ENCODE measurements around the gene ANKDD1A.

- no peak for TF ChIP-seq CTCF (IDR thresholded peaks at IDR 0.05)
- no peak for TF ChIP-seq POLR2A (IDR thresholded peaks at IDR 0.05)
Measured at GRCh38 chr15:64959128-64959527, 47.4 kb downstream of the ANKDD1A start.

All from esophagus squamous epithelium (tissue), 4 donors.